Gastroesophageal sphincter (tissue), 3 donors: Measurements from ENCODE around the gene CTR9.

ENCODE experiments used
- CTCF ChIP-seq, 4 experiments: fragments of 200-600 bp in 2 of 4; fragments of 450-650 bp in 2 of 4; sonication (generic) in 1 of 4; IDR thresholded peaks; one replicate each; pipeline ENCODE4 v1.5.1; 2017 to 2019; ENCODE audit warnings: antibody characterized with exemption in 4 of 4, mild to moderate bottlenecking in 2 of 4, moderate library complexity in 2 of 4
- POLR2A ChIP-seq, 2 donors: fragments of 450-650 bp; IDR thresholded peaks; one replicate each; pipeline ENCODE4 v1.6.1; 2017; ENCODE audit warnings: antibody characterized with exemption in 2 of 2, mild to moderate bottlenecking in 2 of 2, moderate library complexity in 1 of 2
- POLR2AphosphoS5 ChIP-seq: sonication (generic); formaldehyde crosslinking; IDR thresholded peaks from one replicate; pipeline ENCODE4 v1.6.1; 2017; ENCODE audit warnings: antibody characterized with exemption

GRCh38 chr11:10813945-10814344, 62.9 kb downstream of the CTR9 start:
- no peak for TF ChIP-seq CTCF (IDR thresholded peaks at IDR 0.05)
- no peak for TF ChIP-seq POLR2A (IDR thresholded peaks at IDR 0.05)
- TF ChIP-seq POLR2AphosphoS5: no peak
